GM04503 (cell line): ENCODE data around the gene MCUB.

Experiments used
- DNase-seq: peaks from one replicate; pipeline ENCODE4 v3.0.0-alpha.2; 2012; ENCODE audit warnings: low read depth

The MCUB gene

GRCh38 chr4:109729718-109730618, 169.9 kb downstream of the MCUB start, which contains the start of gene PLA2G12A:
TSS of gene PLA2G12A (minus strand) at chr4:109730070. CDS start at chr4:109729809, 261 bp downstream.
- DNase-seq, result peak; percentile 28

GRCh38 chr4:109730619-109731545, 170.8 kb downstream of the MCUB start:
- no peak for DNase-seq

GRCh38 chr4:109733728-109734127, 173.7 kb downstream of the MCUB start:
- no peak for DNase-seq

GRCh38 chr4:109735566-109736365, 175.7 kb downstream of the MCUB start:
- DNase-seq, result no peak
